A673 (cell line): ENCODE results near the gene SIRPA. TPM values are rescaled to one million over a fixed set of nuclear protein-coding genes. Genes with fewer than 3 reads are reported as not detected.

Experiments
- BruUV-seq: library from RNA; stranded (reverse); fragments of 400-500 nt; replicated peaks from 2 replicates; lab custom pipeline; 2021; lab: Mats Ljungman, UMichigan
- CTCF ChIA-PET: fragments of 300-600 bp; sonication (Branson Sonifier 250); formaldehyde crosslinking; loops from one replicate; lab custom pipeline; 2022; ENCODE audit warnings: antibody characterized with exemption; lab: Charles Lee
- POLR2A ChIA-PET: fragments of 300-600 bp; sonication (Branson Sonifier 250); formaldehyde crosslinking; loops from one replicate; lab custom pipeline; 2022; ENCODE audit warnings: antibody characterized with exemption; ENCODE audit not compliant: low non-redundant PET; lab: Charles Lee
- DNase-seq: peaks from one replicate; pipeline ENCODE4 v3.0.0-alpha.2; 2015; ENCODE audit warnings: low spot score
- H3K27ac ChIP-seq: fragments of 200-600 bp; sonication (generic); 2 replicates; pipeline ENCODE4 v1.5.1; 2016; ENCODE audit warnings: mixed run types, low read depth, mild to moderate bottlenecking, mixed read lengths, antibody characterized with exemption, low read length; ENCODE audit not compliant: poor library complexity, severe bottlenecking
- H3K27me3 ChIP-seq: fragments of 200-600 bp; sonication (generic); replicated peaks from 2 replicates; pipeline ENCODE4 v1.6.1; 2017; ENCODE audit warnings: mixed run types, low read depth, mild to moderate bottlenecking, mixed read lengths, antibody characterized with exemption, low read length; ENCODE audit not compliant: insufficient read depth, poor library complexity
- H3K36me3 ChIP-seq: fragments of 200-600 bp; sonication (generic); 2 replicates; pipeline ENCODE4 v1.6.1; 2016; ENCODE audit warnings: mixed run types, mild to moderate bottlenecking, mixed read lengths, antibody characterized with exemption, low read length; ENCODE audit not compliant: insufficient read depth, poor library complexity, severe bottlenecking
- H3K4me1 ChIP-seq: fragments of 200-600 bp; sonication (generic); 2 replicates; pipeline ENCODE4 v1.6.1; 2017; ENCODE audit warnings: mixed run types, mild to moderate bottlenecking, mixed read lengths, antibody characterized with exemption, low read length; ENCODE audit not compliant: insufficient read depth, poor library complexity, severe bottlenecking
- H3K4me3 ChIP-seq: fragments of 200-600 bp; sonication (generic); 2 replicates; pipeline ENCODE4 v1.5.1; 2016; ENCODE audit warnings: low read depth, mixed run types, mild to moderate bottlenecking, mixed read lengths, low read length; ENCODE audit not compliant: poor library complexity, severe bottlenecking
- H3K9me3 ChIP-seq: fragments of 200-600 bp; sonication (generic); 2 replicates; pipeline ENCODE4 v1.6.1; 2016; ENCODE audit warnings: mixed run types, low read depth, mild to moderate bottlenecking, mixed read lengths, antibody characterized with exemption, low read length; ENCODE audit not compliant: poor library complexity, severe bottlenecking
- CTCF ChIP-seq: fragments of 300-800, 200-600 bp; sonication (generic); conservative IDR thresholded peaks from 2 replicates; pipeline ENCODE4 v1.5.1; 2017; ENCODE audit warnings: low read depth, mild to moderate bottlenecking, antibody characterized with exemption, low read length, moderate library complexity, mixed read lengths
- EZH2 ChIP-seq: fragments of 200-600 bp; sonication (generic); IDR thresholded peaks from 2 replicates; pipeline ENCODE4 v1.6.1; 2017; ENCODE audit warnings: borderline replicate concordance, low read depth, mild to moderate bottlenecking, mixed read lengths, antibody characterized with exemption, low read length; ENCODE audit not compliant: poor library complexity, severe bottlenecking
- intact Hi-C: fragments of 100-400 bp; cut with micrococcal nuclease; formaldehyde crosslinking; loops from one replicate; pipeline ENCODE4 v1.10.0; 2022; ENCODE audit not compliant: unreplicated experiment
- total RNA-seq: library from RNA; stranded (reverse); gene quantifications from 2 replicates; pipeline ENCODE4 v1.2.3, GENCODE V29; 2021

SIRPA gene
- total RNA-seq, 1 experiment from 2014 or later = 81.0 TPM

DNA sequence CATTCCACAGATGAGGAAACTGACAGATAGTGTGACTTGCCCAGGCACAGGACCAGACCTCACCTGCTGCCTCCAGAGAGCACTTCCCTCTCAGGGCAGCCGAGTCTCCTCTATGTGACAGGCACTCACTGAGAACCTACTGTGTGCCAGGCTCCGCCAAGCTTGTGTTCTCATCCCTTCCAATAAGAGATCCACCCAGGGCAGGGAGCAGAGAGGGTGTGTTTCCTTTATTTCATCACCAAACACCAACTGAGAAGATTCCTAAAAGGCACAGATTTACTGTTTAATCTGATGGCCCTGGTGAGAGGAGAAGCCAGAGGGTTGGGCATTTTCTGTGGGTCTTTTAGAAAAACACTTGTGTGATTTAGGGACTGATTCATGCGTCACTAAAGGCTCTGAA, 20.5 kb downstream of the SIRPA start:
- no peak overlapping the region for H3K4me3 ChIP-seq
- no peak overlapping the region for H3K27ac ChIP-seq
- no peaks in the 10 kb centered on the region for H3K9me3 ChIP-seq
- H3K27me3 ChIP-seq = no peaks in the 10 kb centered on the region
- TF ChIP-seq CTCF (no peak), EZH2 (no peak)
- POLR2A ChIA-PET = no interaction called here
- H3K36me3 ChIP-seq = peaks cover 55% of the 10 kb centered on the region
- H3K4me1 ChIP-seq = peaks cover 6% of the 10 kb centered on the region
- no peak for DNase-seq
- CTCF ChIA-PET = no interaction called here
- BruUV-seq = no TSS peak
- intact Hi-C loops = no loop called here

- no peak overlapping the region for H3K27ac ChIP-seq
- POLR2A ChIA-PET = no interaction called here
- CTCF ChIA-PET = no interaction called here
- DNase-seq = no peak
- BruUV-seq = no TSS peak
- H3K4me1 ChIP-seq = no peaks in the 10 kb centered on the region
- no peaks in the 10 kb centered on the region for H3K27me3 ChIP-seq
- no peak overlapping the region for H3K4me3 ChIP-seq
- no peaks in the 10 kb centered on the region for H3K9me3 ChIP-seq
- peaks cover 55% of the 10 kb centered on the region for H3K36me3 ChIP-seq
- intact Hi-C loops = no loop called here
- TF ChIP-seq EZH2 = no peak
- no peak for TF ChIP-seq CTCF
These were observed 22.6 kb downstream of the SIRPA start for GRCh38 chr20:1917786-1918185.

DNA sequence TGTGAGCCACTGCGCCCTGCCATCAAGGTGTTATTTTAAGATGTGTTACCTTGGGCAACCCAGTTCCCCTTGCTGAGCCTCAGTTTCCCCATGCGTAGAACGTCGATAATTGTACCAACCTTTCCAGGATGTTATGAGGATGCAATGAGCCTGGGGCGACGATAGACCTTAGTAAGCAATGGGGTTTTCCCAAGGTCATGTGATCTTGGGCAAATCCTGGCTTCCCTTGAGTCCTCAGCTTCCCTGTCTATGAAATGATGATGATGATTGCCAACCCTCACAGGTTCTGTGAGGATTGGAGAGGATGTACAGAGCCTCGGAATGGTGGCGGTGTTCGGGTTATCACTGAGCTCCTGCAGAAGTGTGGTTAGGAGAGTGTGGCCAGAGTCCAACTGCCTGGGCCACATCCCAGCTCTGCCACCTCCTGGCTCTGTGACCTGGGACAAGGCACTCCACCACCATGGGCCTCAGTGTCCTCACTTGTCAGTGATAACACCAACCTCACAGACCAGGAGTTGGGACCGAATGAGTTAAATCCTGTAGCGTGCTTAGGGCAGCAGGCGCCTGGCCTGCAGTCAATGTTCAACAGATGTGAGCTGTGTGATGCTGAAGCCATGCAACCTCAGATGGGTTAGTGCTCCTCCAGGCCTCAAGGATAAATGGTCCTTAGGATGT, 23.4 kb downstream of the SIRPA start:
- no peak overlapping the region for H3K4me3 ChIP-seq
- TF ChIP-seq CTCF (no peak), EZH2 (no peak)
- ChIA-PET CTCF (no interaction called here), POLR2A (no interaction called here)
- no peak overlapping the region for H3K27ac ChIP-seq
- peaks cover 62% of the 10 kb centered on the region for H3K36me3 ChIP-seq
- no peaks in the 10 kb centered on the region for H3K9me3 ChIP-seq
- no peaks in the 10 kb centered on the region for H3K4me1 ChIP-seq
- intact Hi-C loops = no loop called here
- H3K27me3 ChIP-seq = no peaks in the 10 kb centered on the region
- no peak for DNase-seq
- BruUV-seq = no TSS peak
